K562 treated with DMSO at 1 percent for 48 hours (cell line): Measurements from ENCODE around the gene PKD1. TPM values are rescaled to one million over a fixed set of nuclear protein-coding genes. Genes with fewer than 3 reads are reported as not detected.

Experiments
- total RNA-seq: library from RNA; unstranded; fragments of 300-600 nt; gene quantifications from 2 replicates; pipeline ENCODE4 v1.2.3, GENCODE V29; 2022; ENCODE audit warnings: low replicate concordance; ENCODE audit errors: extremely low read depth

Gene PKD1
- 1,234 TPM in 1 of 2 replicates, not detected in the other for total RNA-seq

GRCh38 chr16:2135770-2136490, at the start of gene PKD1:
TSS of gene PKD1 (minus strand) at chr16:2135898. CDS start at chr16:2135689, 209 bp downstream.

GRCh38 chr16:2155091-2155950, 19.6 kb upstream of the PKD1 start, which contains the start of gene TRAF7:
TSS of gene TRAF7 (plus strand) at chr16:2155782. CDS start at chr16:2163921, 8,139 bp downstream.

DNA sequence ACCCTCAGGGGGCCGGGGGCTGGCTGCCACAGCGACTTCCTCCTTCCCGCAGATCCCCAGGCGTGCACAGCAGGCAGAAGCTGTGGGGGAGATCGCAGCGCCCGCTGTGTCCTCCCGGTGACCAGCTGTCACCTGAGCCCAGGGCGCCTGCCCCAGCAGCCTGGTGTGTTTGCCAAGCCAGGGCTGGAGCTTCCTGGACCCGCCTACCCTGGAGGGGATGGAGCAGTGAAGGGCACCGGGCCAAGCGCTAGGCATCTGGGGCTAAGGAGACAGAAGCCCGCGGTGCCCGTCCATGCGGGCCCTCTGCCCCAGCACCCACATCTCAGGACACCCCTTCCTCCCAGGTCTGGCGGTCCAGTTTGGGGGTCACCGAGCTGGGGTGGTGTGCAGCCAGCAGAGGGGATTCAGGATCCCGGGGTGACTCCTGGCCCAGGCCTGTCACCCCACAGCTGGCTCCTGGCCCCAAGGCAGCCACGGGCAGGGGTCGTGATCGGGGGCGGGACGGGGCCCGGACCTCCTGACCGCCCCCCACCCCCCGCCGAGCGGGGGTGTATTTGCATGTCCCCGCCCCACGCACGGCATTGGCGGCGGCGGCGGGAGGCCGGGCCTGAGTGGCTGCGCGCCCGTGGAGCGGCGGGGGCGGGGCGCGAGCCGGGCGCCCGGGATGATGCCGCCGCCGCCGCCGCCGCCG, 12.4 kb upstream of the PKD1 start, which contains the start of gene RAB26:
Gene RAB26 (plus strand): TSS at position 645 of the 691 bp plus-strand sequence. CDS start 159 bp downstream, outside the sequence.

DNA sequence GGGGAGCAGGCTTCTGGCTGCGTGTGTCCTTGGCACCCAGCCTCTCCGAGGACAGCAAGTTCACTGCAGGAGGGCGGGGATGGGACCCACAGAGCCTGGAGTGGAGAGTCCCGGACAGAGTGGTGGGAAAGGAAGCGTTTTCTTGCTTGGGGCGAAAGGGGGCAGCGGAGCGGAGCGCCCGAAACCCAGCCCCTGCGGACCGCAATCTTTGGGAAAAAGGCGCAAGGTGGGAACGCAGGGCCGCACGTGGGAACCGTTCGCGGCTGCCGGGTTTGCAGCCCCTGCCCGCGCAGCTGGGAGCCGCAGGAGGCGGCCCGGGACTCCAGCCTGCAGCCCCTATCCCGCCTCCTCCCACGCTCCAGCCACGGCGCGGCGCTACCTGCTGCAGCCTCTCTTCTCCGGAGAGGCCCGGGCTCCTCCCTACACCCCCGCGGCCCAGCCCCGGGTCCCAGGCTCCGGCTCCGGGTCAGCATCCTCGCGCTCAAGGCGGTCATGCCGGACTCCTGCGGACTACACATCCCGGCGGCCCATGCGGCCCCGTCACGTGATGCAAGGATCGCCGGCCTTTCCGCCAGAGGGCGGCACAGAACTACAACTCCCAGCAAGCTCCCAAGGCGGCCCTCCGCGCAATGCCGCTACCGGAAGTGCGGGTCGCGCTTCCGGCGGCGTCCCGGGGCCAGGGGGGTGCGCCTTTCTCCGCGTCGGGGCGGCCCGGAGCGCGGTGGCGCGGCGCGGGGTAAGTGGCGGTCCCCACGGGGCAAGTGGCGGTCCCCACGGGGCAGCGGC, 88.2 kb downstream of the PKD1 start, which contains the start of the genes NTHL1 and TSC2:
Gene NTHL1 (minus strand): TSS at position 505 of the 786 bp plus-strand sequence. CDS start 11 bp downstream, at position 494.
Gene TSC2 (plus strand): TSS at position 656 of the 786 bp plus-strand sequence. CDS start 631 bp downstream, outside the sequence.

Other genes starting within 250 kb of the PKD1 start
- not detected in 2 replicates for gene HS3ST6, start 217.5 kb downstream of the PKD1 start, total RNA-seq
- not detected in 2 replicates for gene MSRB1, start 192.7 kb downstream of the PKD1 start, total RNA-seq
- gene RPL3L, start 181.2 kb downstream of the PKD1 start, total RNA-seq = not detected in 2 replicates
- not detected in 2 replicates for gene NDUFB10, start 176.4 kb downstream of the PKD1 start, total RNA-seq
- gene RPS2, start 171.1 kb downstream of the PKD1 start, total RNA-seq = 4,281 and 4,927 TPM in 2 replicates
- not detected in 2 replicates for gene RNF151, start 169.0 kb downstream of the PKD1 start, total RNA-seq
- gene TBL3, start 163.8 kb downstream of the PKD1 start, total RNA-seq = not detected in 2 replicates
- not detected in 2 replicates for gene NOXO1, start 154.4 kb downstream of the PKD1 start, total RNA-seq
- gene GFER, start 151.7 kb downstream of the PKD1 start, total RNA-seq = not detected in 2 replicates
- not detected in 2 replicates for gene SYNGR3, start 145.9 kb downstream of the PKD1 start, total RNA-seq
- gene ZNF598, start 126.1 kb downstream of the PKD1 start, total RNA-seq = not detected in 2 replicates
- not detected in 2 replicates for gene NPW, start 116.1 kb downstream of the PKD1 start, total RNA-seq
- gene NHERF2, start 109.0 kb downstream of the PKD1 start, total RNA-seq = not detected in 2 replicates
- gene NTHL1, start 88.1 kb downstream of the PKD1 start, total RNA-seq = not detected in 2 replicates
- not detected in 2 replicates for gene TSC2, start 87.9 kb downstream of the PKD1 start, total RNA-seq
- gene RAB26, start 12.7 kb upstream of the PKD1 start, total RNA-seq = not detected in 2 replicates
- gene TRAF7, start 19.9 kb upstream of the PKD1 start, total RNA-seq = not detected in 2 replicates
- not detected in 2 replicates for gene CASKIN1, start 60.7 kb upstream of the PKD1 start, total RNA-seq
- gene MLST8, start 69.6 kb upstream of the PKD1 start, total RNA-seq = not detected in 2 replicates
- not detected in 2 replicates for gene BRICD5, start 75.0 kb upstream of the PKD1 start, total RNA-seq
- gene PGP, start 78.9 kb upstream of the PKD1 start, total RNA-seq = not detected in 2 replicates
- gene E4F1, start 87.7 kb upstream of the PKD1 start, total RNA-seq = not detected in 2 replicates
- not detected in 2 replicates for gene DNASE1L2, start 100.5 kb upstream of the PKD1 start, total RNA-seq
- gene ECI1, start 115.7 kb upstream of the PKD1 start, total RNA-seq = 674 TPM in 1 of 2 replicates, not detected in the other
- gene RNPS1, start 132.2 kb upstream of the PKD1 start, total RNA-seq = not detected in 2 replicates
- gene ABCA3, start 204.8 kb upstream of the PKD1 start, total RNA-seq = not detected in 2 replicates